NCI-H2029 treated with DMSO at 0.1 percent for 48 hours (cell line): ENCODE results near the gene SOCS2.
"Not testable (repeated sequence)": the region's sequence is repeated elsewhere in the genome, so short reads cannot be mapped to it uniquely, and the experiment has no call there.

ENCODE experiments used
- DNase-seq: peaks from one replicate; lab custom pipeline; 2025; lab: John Stamatoyannopoulos, UW

The SOCS2 gene, protein sequence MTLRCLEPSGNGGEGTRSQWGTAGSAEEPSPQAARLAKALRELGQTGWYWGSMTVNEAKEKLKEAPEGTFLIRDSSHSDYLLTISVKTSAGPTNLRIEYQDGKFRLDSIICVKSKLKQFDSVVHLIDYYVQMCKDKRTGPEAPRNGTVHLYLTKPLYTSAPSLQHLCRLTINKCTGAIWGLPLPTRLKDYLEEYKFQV

DNA sequence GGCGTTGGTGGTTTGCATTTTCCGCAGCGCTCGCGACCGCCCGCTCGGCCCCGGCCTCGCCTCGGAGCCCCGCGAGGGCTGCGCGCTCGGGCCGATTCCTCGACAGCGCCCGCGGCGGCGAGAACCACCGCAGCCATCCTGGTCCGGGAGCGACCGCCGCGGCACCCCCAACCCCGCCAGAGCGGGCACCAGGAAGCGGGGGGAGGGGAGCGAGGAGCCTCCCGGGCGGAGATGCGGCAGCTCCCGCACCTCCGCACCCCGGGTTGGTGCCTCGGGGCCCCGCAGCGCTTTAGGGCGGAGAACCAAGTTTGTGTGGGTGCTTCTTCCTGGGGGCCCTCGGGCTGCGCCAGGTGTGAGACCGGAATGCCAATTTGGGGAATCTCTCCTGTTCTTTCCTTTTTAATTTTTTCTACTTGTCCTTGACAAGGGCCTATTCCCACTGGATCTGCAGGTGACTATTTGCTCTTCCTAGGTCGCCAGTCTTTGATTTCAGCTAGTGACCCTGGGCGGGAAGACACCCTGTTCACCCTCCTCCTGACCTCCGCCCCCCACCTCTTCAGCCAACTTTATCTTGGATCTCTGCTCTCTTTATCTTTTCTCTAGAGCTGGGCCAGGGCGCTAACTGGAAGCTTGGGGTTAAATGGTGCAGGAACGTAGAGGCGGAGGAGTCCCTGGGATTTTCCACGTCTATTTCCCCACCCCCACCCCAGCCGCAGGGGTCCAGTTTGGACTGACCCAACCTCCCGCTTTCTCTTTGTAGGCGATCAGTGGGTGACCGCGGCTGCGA lies at the start of gene SOCS2:
SOCS2 (plus strand) TSS at position 751 of the 787 bp plus-strand sequence. CDS start 223 bp downstream, outside the sequence.
- no peak for DNase-seq

DNA sequence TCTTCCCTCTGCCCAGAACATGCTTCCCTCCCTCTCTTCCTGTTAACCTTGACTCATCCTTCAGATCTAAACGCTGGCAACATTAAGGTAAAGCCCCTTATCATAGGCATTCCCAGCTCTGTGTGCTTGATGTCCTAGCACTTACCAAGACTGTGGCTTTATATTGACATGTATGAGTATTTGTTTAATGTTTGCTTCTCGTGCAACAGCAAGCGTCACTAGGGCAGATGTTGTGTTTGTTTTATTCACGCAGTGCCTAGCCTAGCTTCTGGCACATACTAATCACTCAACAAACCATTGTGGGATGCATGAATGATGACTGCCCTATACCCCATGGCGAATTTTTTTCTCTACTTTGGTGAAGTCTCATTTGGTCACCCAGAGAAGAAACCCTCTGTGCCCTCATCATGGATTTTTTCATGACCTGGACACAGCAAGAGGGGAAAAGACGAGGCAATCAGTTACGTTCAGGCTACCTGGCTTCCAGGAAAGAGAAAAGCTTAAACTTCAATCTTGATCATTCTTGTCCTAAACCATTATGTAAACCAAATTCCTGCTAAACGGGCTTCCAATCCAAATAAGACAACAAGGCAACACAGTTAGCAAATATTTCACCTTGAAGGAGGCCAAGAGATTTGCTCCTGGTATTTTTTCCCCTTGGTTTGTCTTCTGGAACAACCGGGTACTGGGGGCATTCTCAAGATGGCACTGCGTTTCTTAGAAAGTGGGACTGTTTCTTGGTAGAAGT lies 47.9 kb upstream of the SOCS2 start:
- no peak for DNase-seq

DNA sequence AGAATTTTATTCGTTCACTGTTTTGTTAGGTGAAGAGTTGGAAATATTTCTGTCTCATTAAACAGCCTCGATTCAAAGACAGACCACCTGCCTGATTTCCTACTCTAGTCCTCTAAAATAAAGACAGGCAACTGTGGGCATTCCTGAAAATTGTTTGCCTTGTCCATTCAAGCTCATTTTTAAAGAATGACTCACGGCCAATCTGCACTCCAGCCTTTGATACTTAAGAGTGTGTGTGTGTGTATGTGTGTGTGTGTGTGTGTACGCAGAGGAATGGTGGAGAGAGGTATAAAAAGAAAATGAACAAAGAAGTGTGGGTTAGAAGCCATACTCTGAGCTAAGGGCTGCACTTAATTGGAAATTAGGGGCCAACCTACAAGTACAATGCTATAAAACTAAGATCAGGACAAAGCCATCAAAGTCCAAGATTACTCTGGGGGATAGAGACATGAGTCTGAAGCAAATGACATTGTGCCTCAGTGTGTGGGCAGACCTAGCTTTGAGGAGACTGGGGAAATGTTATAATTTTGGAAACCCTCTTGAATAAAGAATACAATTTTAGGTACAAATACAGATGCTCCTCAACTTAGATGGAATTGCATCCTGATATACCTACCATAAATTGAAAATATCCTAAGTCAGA lies 45.6 kb upstream of the SOCS2 start:
- DNase-seq, result no peak

DNA sequence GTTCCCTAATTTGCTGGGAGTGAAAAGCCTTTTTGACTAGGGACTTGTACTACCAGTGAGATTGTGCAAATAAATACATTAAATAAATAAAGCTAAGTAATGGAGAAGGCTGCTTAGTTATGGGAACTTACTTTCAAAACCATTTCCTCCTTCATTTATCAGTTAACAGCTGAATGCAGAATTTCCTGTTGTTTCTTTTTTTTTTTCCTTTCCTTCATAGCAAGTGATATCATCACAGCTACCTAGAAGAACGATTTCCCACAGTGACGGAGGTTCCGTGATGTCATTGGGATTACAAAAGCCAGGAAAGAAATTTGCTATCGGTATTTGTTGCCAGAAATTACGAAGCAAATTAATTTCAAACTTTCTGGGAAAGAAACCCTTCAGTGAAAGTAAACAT lies 42.1 kb upstream of the SOCS2 start:
- DNase-seq, result no peak

DNA sequence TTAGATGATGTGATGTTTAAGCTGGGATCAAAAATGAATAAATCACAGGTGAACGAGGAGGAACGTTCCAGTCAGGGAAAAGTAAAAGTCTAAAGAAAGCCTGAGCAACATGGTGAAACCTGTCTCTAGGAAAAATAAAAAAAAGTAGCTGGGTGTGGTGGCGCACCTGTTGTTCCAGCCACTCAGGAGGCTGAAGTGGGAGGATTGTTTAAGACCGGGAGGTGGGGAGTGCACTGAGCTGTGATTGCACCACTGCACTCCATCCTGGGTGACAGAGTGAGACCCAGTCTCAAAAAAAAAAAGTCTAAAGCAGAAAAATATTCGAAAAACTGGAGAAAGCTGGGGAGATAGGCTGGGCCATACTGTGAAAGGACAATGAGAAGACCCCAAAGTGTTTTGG lies 39.2 kb upstream of the SOCS2 start:
- DNase-seq, result no peak

DNA sequence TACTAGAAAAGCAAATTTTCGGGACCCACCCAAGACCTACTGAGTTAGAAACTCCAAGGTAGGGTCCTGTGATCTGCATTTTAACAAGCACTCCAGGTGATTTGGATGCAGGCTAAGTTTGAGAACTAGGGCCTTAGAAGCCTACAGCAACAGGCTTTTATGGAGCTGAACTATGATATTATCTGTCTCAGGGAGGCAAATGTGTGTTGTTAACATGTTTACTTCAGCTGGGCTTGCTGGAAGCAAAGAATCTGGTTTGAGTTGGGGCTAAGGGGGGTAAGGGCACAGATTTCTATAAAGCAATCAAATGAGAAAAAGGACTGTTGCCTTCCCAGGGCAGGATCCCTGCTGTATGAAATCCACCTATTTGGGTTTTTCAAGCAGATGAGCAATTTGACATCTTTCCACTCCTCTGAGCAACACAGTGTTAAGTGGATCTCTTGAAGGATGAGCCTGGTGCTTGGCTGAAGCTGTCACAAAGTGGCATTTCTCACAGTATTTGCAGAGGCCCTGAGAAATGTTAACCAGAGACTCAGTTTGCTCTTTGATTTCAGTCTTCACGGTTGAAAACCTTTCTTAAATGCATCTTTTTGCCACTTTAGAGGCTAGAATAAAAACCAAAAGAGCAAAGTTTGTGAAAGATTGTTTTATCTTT lies 36.2 kb upstream of the SOCS2 start:
- no peak for DNase-seq

DNA sequence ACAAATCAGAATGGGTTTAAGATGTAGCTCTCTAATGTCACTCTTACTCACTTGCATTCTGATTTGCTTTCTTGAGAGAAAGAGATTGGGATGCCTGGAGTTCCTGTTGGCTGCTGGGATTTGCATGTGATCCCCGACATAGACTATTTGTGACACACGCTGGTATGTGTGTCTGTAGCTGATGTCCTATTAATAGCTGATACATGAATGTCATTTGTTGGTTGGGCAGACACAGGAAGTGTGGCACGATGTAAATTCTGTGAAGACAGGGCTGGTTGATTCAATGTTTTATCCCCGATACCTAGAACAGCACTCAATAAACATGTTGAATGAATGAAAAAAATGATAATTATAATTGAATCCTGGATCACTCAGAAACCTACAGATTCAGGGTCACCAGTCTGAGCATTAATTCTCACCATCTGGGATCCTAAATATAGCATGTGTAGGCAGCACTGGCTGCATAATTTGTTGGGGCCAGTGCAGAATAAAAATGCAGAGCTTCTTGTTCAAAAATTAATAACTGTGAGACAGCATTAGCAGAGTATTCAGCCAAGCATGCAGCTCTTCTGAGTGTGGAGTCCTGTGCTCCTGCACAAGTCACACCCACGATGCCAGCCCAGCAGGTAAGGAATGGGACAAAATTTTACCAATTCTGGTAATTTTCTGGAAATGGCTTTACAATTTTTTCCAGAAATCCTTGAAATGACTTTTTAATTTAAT lies 35.5 kb upstream of the SOCS2 start:
- no peak for DNase-seq

DNA sequence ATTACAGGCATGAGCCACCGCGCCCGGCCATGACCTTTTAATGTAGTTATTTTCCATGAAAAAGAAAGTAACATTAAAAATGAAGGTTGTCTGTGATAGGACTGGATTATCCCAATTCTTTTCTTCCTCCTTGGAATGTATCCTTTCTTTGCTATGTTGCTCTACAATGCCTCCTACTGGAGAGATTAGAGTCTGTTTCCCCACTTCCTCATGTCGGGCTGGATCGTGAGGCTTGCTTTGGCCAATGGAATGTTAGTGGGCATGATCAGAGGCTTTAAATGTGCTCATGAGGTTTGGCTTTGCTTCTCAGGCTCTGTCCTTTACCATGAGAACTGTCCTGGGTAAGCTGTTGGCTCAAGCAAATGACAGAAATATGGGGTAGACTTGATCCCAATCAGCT lies 34.7 kb upstream of the SOCS2 start:
- no peak for DNase-seq

DNA sequence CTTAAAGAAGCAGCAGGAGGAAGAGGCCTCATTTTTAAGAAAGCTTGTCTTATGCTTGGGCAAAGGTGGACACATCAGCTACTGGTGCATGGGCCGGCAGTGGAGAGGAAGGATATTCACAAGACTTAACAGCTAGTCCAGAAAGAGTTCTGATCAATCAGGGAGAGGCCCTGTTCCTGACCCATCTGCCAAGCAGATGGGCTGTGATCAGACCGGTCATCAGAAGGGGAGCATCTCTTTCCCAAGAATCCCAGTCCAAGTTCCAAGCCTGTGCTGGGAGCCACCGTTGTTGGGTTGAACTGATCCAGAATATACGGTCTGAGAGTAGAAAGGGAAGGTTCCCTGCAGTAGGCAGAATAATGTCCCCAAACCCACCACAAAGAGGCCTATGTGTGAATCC lies 32.7 kb upstream of the SOCS2 start:
- DNase-seq, result no peak

DNA sequence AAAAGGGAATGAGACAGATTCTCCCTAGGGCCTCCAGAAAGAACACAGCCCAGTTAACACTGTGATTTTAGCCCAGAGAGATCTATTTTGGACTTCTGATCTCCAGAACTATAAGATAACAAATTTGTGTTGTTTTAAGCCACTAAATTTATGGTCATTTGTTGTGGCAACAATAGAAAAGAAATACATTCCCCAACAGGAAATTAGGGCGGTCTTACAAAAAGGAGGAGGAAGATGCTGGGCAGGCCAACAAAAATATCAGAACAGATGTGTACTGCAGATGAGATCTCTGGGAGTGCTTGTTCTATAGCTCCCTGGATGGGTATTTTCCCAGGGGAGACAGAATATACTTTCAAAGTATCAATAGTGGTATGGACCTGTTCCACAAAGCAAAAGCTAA lies 32.0 kb upstream of the SOCS2 start:
- DNase-seq, result no peak

DNA sequence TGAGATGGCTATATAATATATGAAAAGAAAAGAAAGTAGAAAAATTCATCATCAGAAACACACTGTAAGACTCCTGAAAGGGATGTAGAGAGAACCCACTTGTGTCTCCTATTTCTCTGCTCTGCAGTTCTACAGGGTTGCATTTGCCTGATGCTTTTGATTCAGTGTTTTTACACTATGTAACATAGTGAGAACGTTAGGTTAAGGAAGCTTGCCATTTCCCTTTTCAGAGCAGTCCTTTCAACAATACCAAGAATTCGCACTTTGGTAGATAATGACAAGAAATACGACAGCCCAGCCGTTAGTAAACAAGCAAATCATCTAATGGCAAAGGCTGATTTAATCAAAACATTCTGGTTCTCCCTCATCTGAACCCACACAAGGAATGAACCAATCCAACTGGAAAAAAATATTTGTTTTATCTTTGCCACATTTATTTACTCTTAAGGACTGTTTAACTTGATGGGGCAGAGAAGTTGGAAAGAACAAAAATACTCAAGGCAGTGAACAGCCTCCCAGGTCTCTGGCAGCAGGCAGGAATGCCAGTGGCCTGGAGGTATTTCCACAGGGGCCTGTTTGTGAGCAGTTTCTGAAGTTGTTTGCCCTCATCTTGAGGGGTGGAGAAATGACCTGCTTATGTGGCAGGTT lies 30.8 kb upstream of the SOCS2 start:
- DNase-seq, result no peak

DNA sequence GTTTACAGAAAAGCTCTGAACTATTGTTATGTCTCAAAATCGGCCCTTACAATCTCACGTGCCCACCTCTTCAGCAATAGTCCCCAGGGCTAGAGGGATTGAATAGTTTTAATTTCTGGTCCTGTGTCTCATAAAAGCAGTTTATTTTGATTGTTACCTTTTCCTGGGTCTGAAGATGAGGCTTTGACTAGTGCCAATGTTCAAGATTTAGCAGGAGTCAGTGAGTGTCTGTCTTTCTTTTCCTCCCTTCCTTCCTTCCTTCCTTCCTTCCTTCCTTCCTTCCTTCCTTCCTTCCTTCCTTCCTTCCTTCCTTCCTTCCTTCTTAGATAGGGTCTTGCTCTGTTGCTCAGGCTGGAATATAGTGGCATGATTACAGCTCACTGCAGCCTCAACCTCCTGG lies 24.7 kb upstream of the SOCS2 start:
- DNase-seq, result no peak

DNA sequence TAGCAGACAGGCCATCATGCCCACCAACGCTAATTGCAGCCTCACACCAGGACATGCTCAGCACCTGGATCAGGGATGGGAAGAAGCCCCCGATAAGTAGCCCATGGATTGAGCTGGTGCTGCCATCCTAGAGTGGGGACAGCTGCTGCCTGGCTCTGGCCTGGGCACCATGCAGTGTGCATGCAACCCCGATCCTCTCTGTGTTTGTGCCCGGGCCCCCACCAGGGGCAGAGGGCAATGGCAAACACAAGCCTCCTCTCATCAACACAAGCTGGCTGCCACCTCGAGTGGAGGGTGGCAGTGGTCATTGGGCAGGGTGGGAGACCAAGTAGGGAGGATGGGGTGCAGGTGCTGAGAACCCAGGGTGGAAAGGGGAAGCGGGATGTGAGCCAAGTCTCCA lies 23.3 kb upstream of the SOCS2 start:
- DNase-seq, result no peak

DNA sequence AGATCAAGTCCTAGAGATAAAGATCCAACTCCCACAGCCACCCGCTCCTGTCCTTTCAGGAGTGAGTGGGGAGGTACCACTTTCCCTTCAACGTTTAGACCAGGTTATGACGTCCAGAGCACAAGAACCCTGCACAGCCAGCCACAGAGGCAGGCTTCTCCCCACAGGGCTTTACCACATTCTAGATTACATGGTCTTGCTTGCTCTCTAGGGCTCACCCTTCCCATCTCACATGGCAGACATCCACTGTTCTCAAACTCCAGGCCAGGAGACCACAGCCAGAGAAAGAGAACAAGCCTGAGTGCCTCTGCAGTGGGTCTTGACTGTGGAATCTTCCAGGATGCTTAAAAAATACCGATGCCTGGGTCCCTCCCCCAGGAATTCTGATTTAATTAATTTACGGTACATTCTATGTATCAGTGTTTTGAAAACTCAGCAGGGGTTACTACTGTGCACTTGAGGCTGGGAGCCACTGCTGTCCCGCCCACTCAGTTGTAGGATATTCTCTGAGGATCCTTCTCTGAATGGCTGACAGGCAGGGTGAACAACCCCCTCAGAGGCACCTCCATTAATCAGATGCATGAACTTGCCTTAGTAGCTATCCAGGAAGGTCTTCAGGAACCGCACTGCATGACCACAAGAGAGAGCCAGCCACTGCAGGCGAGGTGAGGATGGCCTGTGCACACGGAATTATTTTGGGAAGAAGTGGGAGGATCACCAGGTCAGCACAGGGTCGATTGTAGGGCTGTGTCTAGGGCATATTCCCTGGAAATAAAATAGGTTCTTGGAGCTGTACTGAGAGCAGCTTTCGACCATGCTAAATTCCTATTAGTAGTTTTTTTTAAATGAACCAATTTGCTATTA lies 21.5 kb upstream of the SOCS2 start:
- no peak for DNase-seq

DNA sequence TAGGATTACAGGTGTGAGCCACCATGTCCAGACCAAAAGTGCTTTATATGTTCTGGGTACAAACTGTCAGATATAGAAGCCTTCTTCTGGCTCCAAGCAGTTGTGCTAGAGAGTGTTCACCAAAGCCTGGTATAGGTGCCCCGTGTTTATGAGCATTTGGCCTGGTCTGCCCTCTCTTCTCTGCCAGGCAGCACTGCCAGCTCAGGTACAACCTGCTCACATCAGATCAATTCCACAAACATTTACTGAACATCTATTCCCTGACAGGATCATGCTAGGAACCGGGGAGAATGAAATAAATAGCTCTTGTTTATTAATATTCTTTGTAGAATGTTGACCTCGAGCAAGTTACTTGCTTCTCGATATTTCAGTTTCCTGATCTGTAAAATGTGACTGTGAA lies 20.0 kb upstream of the SOCS2 start:
- DNase-seq, result no peak

DNA sequence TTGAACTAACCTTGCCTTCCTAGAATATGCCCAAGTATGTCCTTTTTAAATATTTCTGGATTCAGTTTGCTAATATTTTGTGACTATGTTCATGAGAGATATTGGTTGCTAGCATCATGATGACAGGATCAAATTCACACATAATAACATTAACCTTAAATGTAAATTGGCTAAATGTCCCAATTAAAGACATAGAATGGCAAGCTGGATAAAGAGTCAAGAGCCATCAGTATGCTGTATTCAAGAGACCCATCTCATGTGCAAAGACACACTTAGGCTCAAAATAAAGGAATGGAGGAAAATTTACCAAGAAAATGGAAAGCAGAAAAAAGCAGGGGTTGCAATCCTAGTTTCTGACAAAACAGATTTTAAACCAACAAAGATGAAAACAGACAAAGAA lies 14.6 kb upstream of the SOCS2 start:
- DNase-seq, result not testable (repeated sequence)

DNA sequence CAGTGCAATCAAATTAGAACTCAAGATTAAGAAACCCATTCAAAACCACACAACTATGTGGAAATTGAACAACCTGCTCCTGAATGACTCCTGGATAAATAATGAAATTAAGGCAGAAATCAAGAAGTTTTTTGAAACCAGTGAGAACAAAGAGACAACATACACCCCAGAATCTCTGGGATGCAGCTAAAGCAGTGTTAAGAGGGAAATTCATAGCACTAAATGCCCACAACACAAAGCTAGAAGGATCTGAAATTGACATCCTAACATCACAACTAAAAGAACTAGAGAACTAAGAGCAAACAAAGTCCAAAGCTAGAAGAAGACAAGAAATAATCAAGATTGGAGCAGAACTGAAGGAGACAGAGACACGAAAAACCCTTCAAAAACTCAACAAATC lies 13.8 kb upstream of the SOCS2 start:
- not testable (repeated sequence) for DNase-seq

DNA sequence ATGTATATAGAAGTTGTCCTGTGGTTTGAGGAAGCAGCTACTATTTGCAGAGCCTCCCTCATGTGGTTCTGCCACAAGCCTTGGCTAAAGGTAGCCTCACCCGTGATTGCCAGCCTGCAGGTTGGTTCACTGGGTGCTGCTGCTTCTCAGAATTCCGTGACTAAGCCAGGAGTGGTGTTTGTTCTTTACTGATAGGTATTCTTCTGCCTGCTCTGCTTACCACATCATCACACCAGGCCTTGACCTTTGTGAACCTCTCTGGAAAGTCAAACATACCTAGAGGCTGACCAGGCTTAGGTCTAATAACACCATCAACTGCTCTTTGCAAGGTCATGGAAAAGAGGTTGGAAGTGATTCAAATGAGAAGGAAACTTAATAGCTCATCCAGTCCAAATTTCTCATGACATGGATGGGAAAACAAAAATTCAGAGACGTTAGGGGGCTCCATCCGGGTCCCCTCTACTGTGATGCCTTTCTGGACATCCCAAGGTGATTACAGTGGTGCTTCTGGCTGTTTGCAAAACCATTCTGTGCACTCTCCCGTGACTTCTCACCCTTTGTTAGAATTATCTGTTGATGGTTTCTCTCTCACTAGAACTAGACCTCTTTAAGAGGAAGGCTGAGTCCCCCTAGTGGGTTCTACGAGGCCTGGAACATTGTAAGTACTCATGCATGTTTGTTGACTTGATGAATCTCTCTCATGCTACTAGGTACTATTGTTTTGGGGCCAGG lies 8.5 kb upstream of the SOCS2 start:
- DNase-seq, result no peak

DNA sequence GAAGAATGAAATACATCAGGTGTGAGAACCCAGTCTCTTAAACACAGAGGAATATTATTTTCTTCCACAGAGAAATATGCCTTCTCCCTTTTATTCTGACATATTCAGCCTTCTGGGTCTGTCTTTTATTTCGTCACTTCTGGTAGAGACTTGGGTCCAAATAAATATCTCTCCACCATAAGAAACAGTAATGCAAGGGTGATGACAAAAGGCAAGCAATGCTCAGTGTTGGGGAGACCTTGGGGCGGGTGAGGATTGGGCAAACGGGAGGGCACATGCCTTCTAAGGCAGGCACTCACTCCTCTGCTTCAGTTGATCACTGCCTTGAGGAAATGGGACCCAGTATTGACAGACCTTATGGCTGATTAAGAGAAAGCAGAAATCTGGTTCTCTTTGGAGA lies 6.7 kb upstream of the SOCS2 start:
- no peak for DNase-seq
